Stimulated activated CD4-positive, alpha-beta T cell treated with anti-CD3 and anti-CD28 coated beads, Interleukin-2, amount 100 ng/mL, for 4 hours (primary cell): ENCODE results near the gene RCCD1.

Experiments used
- DNase-seq: peaks from one replicate; pipeline ENCODE4 v3.0.0-alpha.2; 2020; ENCODE audit warnings: low read depth

RCCD1 gene

DNA sequence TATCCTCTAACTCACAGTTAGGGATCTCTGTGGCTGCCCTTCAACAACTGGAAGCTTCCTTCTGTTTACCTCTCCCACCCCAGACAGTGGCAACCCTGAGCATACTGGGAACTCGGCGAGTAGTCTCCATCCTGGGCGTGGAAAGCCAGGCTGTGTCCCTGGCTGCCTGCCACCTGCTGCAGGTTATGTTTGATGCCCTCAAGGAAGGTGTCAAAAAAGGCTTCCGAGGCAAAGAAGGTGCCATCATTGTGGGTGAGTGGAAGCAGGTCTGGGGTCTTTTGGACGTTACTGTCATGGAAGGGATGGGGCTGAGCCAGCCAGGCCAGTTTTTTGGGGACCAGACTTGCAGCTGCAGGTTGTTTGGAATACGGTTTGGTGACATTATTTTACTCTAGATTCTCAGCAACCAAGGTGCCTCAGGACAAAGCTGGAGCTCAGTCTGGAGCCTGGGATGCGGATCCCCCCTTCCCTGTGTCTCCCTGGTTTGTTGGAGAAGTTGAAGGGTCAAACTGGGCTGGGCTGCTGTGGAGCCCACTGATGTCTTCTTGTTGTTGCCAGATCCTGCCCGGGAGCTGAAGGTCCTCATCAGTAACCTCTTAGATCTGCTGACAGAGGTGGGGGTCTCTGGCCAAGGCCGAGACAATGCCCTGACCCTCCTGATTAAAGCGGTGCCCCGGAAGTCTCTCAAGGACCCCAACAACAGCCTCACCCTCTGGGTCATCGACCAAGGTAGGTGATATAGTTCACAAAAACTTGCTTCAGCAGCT, 12.1 kb upstream of the RCCD1 start:
- no peak for DNase-seq

DNA sequence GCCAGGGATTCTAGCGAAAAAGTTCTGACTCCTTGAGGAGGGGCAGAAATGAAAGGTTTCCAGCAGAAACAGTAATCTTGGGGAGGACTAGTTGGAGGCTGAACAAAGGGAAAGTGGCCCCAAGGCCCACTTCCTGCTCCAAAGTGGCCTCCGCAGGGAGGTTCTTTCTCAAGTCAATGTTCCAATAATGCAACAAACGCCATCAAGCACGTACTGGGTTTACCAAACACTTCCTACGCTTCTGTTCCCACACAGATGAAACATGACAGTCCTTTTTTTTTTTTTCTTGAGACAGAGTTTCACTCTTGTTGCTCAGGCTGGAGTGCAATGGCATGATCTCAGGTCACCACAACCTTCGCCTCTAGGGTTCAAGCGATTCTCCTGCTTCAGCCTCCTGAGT, 9.6 kb upstream of the RCCD1 start:
- DNase-seq, result no peak

DNA sequence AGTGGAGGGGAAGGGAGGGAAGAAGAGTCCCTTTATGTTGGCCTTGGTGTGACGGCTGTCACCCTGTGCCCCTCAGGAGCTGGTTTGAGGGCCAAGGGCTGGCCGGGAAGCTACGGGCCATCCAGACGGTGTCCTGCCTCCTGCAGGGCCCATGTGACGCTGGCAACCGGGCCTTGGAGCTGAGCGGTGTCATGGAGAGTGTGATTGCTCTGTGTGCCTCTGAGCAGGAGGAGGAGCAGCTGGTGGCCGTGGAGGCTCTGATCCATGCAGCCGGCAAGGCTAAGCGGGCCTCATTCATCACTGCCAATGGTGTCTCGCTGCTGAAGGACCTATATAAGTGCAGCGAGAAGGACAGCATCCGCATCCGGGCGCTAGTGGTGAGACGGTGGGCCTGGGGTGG, 8.1 kb upstream of the RCCD1 start:
- no peak for DNase-seq

DNA sequence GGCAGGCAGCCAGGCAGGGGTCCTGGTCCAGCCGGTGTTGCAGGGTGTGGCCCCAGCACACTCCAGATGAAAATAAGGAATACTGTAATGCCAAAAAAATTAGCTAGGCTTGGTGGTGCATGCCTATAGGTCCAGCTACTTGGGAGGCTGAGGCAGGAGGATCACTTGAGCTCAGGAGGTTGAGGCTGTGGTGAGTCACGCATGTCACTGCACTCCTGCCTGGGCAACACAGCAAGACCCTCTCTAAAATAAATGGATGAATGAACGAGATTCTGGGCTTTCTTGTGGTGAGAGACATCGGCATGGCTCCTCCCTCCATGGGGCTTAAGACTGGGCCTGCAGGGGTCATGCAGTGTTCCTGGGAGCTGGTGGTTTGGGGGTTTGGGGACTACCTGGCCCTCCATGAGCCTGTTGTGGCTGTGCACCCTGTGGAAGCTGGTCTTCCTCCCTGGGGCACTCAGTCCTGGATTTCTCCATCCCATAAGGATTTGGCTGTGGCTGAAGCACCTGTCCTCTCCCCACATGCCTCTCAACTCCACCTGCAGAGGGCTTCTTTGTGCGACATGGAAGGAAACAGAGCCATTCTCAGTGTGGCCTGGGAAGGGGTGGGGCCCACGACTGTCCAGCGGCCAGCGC, 7.6 kb upstream of the RCCD1 start:
- no peak for DNase-seq

- no peak for DNase-seq
These were observed 6.9 kb upstream of the RCCD1 start for GRCh38 chr15:90947577-90948357.

DNA sequence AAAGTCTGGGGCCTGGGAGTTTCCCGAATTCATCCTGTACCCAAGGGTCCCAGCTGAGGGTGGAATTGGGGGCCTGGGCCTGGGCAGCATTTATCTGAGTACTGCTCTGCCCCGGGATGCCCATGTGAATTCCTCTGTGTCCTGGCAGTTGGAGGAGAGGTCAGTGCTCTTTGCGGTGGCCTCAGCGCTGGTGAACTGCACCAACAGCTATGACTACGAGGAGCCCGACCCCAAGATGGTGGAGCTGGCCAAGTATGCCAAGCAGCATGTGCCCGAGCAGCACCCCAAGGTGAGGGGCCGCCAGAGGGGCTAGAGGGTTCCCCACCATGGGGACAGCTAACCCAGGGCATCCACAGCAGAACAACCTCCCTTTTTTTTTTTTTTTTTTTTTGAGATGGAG, 6.2 kb upstream of the RCCD1 start:
- no peak for DNase-seq

DNA sequence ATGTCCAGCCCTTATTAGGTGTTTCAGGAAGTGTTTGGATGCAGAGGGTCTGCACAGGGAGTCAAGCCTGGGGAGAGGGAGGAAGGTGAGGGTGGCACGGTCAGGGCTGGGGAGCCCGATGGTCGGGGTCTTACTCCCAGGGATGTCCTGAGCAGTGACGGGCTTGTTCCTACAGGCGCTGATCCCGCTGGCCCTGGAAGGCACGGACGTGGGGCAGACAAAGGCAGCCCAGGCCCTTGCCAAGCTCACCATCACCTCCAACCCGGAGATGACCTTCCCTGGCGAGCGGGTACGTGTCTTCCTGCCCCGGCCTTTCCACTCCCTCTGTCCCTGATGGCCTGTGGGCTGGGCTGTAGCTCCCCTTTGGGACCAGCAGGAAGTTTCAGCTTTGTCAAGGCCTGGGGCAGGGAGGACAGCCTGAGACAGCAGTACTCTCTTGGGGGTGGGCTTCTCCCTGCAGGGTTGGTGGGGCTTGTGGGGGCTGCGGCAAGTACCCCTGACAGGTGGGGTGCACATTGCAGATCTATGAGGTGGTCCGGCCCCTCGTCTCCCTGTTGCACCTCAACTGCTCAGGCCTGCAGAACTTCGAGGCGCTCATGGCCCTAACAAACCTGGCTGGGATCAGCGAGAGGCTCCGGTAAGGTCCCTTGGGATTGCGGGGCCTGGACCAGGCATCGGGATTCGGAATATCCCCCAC, 4.6 kb upstream of the RCCD1 start:
- DNase-seq, result no peak

- DNase-seq, result no peak
These were observed 4.0 kb upstream of the RCCD1 start for GRCh38 chr15:90950676-90951075.

DNA sequence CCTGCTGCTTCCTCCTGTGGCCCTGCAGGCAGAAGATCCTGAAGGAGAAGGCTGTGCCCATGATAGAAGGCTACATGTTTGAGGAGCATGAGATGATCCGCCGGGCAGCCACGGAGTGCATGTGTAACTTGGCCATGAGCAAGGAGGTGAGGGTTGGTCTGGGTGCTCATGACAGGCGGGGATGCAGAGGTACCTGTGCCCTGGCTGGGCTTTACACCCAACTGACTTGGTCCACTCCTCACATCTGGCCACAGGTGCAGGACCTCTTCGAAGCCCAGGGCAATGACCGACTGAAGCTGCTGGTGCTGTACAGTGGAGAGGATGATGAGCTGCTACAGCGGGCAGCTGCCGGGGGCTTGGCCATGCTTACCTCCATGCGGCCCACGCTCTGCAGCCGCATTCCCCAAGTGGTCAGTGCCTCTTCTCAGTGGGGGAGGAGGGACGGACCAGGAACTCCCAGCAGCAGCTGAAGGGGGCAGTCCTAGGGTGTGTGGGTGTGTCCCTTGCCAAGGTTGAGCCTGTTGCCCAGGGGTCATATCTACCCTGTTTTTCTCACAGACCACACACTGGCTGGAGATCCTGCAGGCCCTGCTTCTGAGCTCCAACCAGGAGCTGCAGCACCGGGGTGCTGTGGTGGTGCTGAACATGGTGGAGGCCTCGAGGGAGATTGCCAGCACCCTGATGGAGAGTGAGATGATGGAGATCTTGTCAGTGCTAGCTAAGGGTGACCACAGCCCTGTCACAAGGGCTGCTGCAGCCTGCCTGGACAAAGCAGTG, 1.6 kb upstream of the RCCD1 start:
- DNase-seq, result no peak

DNA sequence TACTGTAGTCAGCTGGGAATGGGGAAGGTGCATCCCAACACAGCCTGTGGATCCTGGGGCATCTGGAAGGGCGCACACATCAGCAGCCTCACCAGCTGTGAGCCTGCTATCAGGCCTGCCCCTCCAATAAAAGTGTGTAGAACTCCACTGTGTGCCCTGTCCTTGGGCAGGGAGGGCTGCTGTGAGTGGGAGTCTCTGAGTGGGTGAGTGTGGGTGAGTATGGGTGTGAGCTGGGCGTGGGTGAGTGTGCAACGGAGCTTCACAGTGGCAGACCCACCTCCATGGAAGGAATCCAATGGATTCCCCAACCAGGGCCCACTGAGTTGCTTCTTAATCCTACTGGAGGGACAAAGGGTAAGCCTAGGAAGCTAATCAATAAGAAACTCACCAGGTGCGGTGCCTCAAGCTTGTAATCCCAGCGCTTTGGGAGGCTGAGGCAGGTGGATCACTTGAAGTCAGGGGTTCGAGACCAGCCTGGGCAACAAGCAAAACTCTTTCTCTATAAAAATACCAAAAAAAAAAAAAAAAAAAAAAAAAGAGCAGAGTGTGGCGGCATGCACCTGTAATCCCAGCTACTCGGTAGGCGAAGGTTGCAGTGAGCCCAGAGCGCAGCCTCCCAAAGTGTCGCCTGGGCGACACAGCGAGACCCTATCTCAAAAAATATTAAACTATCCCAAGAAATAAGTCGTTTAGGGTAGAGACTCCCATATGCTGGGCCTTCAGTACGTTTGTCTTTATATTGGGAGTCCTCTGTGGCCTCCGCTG, 555 bp upstream of the RCCD1 start:
- DNase-seq, result no peak

- DNase-seq, result no peak
These were observed 1.1 kb downstream of the RCCD1 start for GRCh38 chr15:90955624-90956273.

GRCh38 chr15:90956274-90957030, 1.8 kb downstream of the RCCD1 start:
- peak; percentile 35 for DNase-seq

DNA sequence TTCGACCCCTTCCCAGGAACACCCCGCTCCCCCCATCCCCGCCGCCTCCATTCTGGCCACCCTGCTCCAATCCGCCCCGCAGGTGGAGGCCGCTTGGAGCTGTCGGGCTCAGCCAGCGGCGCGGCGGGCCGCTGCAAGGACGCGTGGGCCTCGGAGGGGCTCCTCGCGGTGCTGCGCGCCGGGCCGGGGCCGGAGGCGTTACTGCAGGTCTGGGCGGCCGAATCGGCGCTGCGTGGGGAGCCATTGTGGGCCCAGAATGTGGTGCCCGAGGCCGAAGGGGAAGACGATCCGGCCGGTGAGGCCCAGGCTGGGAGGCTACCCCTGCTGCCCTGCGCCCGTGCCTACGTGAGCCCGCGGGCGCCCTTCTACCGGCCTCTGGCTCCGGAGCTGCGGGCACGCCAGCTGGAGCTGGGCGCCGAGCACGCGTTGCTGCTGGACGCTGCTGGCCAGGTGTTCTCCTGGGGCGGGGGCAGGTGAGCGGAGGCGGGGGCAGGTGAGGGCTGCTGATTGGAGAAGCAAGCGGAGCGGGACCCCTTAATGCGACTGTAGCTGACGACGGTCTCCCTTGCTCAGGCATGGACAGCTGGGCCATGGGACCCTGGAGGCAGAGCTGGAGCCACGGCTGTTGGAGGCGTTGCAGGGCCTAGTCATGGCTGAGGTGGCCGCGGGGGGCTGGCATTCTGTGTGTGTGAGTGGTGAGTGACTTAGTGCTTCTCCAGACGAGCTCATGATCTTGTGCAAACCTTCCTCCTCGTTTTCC, 2.5 kb downstream of the RCCD1 start:
- DNase-seq, result no peak

GRCh38 chr15:90957791-90958190, 3.1 kb downstream of the RCCD1 start:
- no peak for DNase-seq

GRCh38 chr15:90959028-90959595, 4.4 kb downstream of the RCCD1 start:
- DNase-seq, result no peak

- no peak for DNase-seq
These were observed 5.2 kb downstream of the RCCD1 start for GRCh38 chr15:90959894-90960293.

GRCh38 chr15:90960298-90961091, 5.8 kb downstream of the RCCD1 start:
- no peak for DNase-seq

- no peak for DNase-seq
These were observed 7.3 kb downstream of the RCCD1 start for GRCh38 chr15:90962021-90962420.
